MM.1S (cell line): ENCODE results near the gene CGRRF1.

ENCODE experiments used
- DNase-seq: peaks from one replicate; pipeline ENCODE4 v3.0.0-alpha.2; 2015
- H2AFZ ChIP-seq: fragments of 300-600 bp; sonication (generic); 2 replicates; pipeline ENCODE4 v1.6.0; 2016; ENCODE audit warnings: antibody characterized with exemption, low read length
- H3F3A ChIP-seq: fragments of 300-600 bp; sonication (generic); 2 replicates; pipeline ENCODE4 v1.6.1; 2016; ENCODE audit warnings: mild to moderate bottlenecking, antibody characterized with exemption, low read length, moderate library complexity, mixed read lengths; ENCODE audit not compliant: insufficient read depth
- H3K27ac ChIP-seq: fragments of 300-600 bp; sonication (generic); 2 replicates; pipeline ENCODE4 v1.5.1; 2016; ENCODE audit warnings: mild to moderate bottlenecking, low read length
- H3K27me3 ChIP-seq: fragments of 300-600 bp; sonication (generic); replicated peaks from 2 replicates; pipeline ENCODE4 v1.6.0; 2016; ENCODE audit warnings: low read length; ENCODE audit not compliant: insufficient read depth
- H3K36me3 ChIP-seq: fragments of 300-600 bp; sonication (generic); replicated peaks from 2 replicates; pipeline ENCODE4 v1.6.1; 2016; ENCODE audit warnings: mild to moderate bottlenecking, low read length, mixed read lengths; ENCODE audit not compliant: insufficient read depth
- H3K4me1 ChIP-seq: fragments of 300-600 bp; sonication (generic); 2 replicates; pipeline ENCODE4 v1.6.1; 2016; ENCODE audit warnings: low read length, mixed read lengths
- H3K4me2 ChIP-seq: fragments of 300-600 bp; sonication (generic); 2 replicates; pipeline ENCODE4 v1.6.0; 2016; ENCODE audit warnings: low read depth, low read length
- H3K4me3 ChIP-seq: fragments of 300-600 bp; sonication (generic); 2 replicates; pipeline ENCODE4 v1.5.1; 2016; ENCODE audit warnings: low read length, mixed read lengths
- H3K79me2 ChIP-seq: fragments of 300-600 bp; sonication (generic); 2 replicates; pipeline ENCODE4 v1.6.1; 2016; ENCODE audit warnings: mixed run types, low read length, mixed read lengths
- H3K9ac ChIP-seq: fragments of 300-600 bp; sonication (generic); 2 replicates; pipeline ENCODE4 v1.6.1; 2016; ENCODE audit warnings: low read length, mixed read lengths
- H3K9me2 ChIP-seq: fragments of 300-600 bp; sonication (generic); replicated peaks from 2 replicates; pipeline ENCODE4 v1.6.1; 2016; ENCODE audit warnings: mild to moderate bottlenecking, low read length, mixed read lengths; ENCODE audit not compliant: insufficient read depth
- H3K9me3 ChIP-seq: fragments of 300-600 bp; sonication (generic); replicated peaks from 2 replicates; pipeline ENCODE4 v1.6.1; 2016; ENCODE audit warnings: mild to moderate bottlenecking, low read length, mixed read lengths; ENCODE audit not compliant: insufficient read depth
- H4K20me1 ChIP-seq: fragments of 300-600 bp; sonication (generic); 2 replicates; pipeline ENCODE4 v1.6.1; 2016; ENCODE audit warnings: mild to moderate bottlenecking, low read length, moderate library complexity, mixed read lengths; ENCODE audit not compliant: insufficient read depth
- EZH2 ChIP-seq: fragments of 300-600 bp; sonication (generic); optimal IDR thresholded peaks from 2 replicates; pipeline ENCODE3; 2017; ENCODE audit warnings: low read depth, mild to moderate bottlenecking, antibody characterized with exemption, low read length, mixed read lengths
- EZH2phosphoT487 ChIP-seq: fragments of 300-600 bp; sonication (generic); IDR thresholded peaks from 2 replicates; pipeline ENCODE4 v1.6.1; 2018; ENCODE audit warnings: antibody characterized with exemption, low read length
- TF ChIP-seq, protein P1 (sequence below): fragments of 300-600 bp; sonication (generic); IDR thresholded peaks from 2 replicates; pipeline ENCODE4 v1.5.1; 2016; ENCODE audit warnings: antibody characterized with exemption, low read length, mixed read lengths

Gene CGRRF1

DNA sequence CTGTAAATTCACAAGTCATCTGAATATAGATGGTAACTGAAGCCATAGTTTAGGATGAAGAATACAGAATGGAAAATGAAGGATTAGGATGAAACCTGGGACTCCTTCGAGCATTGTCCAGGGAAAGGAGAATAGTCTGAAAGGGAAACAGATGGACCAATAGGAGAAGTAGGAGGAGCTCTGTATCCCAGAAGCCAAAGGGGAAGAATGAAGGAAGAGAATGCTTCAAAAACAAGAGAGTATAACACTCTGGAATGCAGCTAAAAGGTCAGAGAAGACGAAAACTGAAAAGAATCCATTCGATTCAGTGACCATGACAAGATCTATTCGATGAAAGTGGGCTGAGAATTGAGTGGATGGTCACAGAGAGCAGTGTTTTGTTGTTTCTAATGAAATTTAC is 21.9 kb upstream of the CGRRF1 start:
- H3F3A ChIP-seq, result no peaks in the 10 kb centered on the region
- peak overlapping the region; percentile 76; the same call in 1 of the 2 replicates for H3K9ac ChIP-seq
- H3K79me2 ChIP-seq, result peaks cover 48% of the 10 kb centered on the region
- H3K9me3 ChIP-seq, result no peaks in the 10 kb centered on the region
- peak overlapping the region; percentile 49 for H3K4me2 ChIP-seq
- H3K36me3 ChIP-seq, result no peaks in the 10 kb centered on the region
- peak overlapping the region; percentile 76 for H3K4me3 ChIP-seq
- H3K27me3 ChIP-seq, result no peaks in the 10 kb centered on the region
- DNase-seq, result no peak
- no peaks in the 10 kb centered on the region for H4K20me1 ChIP-seq
- H3K27ac ChIP-seq, result no peak overlapping the region
- TF ChIP-seq, protein P1, sequence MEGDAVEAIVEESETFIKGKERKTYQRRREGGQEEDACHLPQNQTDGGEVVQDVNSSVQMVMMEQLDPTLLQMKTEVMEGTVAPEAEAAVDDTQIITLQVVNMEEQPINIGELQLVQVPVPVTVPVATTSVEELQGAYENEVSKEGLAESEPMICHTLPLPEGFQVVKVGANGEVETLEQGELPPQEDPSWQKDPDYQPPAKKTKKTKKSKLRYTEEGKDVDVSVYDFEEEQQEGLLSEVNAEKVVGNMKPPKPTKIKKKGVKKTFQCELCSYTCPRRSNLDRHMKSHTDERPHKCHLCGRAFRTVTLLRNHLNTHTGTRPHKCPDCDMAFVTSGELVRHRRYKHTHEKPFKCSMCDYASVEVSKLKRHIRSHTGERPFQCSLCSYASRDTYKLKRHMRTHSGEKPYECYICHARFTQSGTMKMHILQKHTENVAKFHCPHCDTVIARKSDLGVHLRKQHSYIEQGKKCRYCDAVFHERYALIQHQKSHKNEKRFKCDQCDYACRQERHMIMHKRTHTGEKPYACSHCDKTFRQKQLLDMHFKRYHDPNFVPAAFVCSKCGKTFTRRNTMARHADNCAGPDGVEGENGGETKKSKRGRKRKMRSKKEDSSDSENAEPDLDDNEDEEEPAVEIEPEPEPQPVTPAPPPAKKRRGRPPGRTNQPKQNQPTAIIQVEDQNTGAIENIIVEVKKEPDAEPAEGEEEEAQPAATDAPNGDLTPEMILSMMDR, result no peak
- no peak for TF ChIP-seq EZH2
- no peak for TF ChIP-seq EZH2phosphoT487
- H2AFZ ChIP-seq, result no peak overlapping the region
- H3K4me1 ChIP-seq, result peaks cover 5% of the 10 kb centered on the region; the same call in 1 of the 2 replicates
- H3K9me2 ChIP-seq, result no peaks in the 10 kb centered on the region

DNA sequence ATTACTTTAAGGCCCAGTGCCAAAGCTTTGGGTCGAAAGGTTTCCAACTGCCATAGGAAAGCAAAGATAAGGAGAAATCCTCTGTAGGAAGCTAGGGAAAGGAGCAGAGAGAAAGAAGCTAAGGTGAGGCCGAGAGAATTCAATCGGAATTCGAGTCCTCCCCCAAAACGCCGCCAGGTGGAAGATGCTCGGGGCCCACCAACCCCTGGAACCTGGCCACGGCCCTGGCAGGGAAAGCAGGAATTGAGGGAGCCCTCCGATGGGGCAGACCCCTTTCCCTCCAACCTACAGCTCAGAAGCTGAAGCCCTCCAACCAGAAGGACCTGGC is 21.4 kb upstream of the CGRRF1 start:
- no peaks in the 10 kb centered on the region for H3K9me3 ChIP-seq
- H3K27ac ChIP-seq, result peak overlapping the region; percentile 45; the same call in 1 of the 2 replicates
- H3K4me3 ChIP-seq, result peak overlapping the region; percentile 76
- H3K9ac ChIP-seq, result peak overlapping the region; percentile 76
- no peaks in the 10 kb centered on the region for H3K36me3 ChIP-seq
- no peak for DNase-seq
- TF ChIP-seq EZH2, result no peak
- TF ChIP-seq, protein P1, result 0 out of 2 replicates have a peak, but pooled peaks have one; percentile 6
- H3K4me1 ChIP-seq, result peaks cover 5% of the 10 kb centered on the region; the same call in 1 of the 2 replicates
- H3K79me2 ChIP-seq, result peaks cover 43% of the 10 kb centered on the region
- no peaks in the 10 kb centered on the region for H3F3A ChIP-seq
- no peaks in the 10 kb centered on the region for H3K9me2 ChIP-seq
- H2AFZ ChIP-seq, result peak overlapping the region; percentile 42; the same call in 1 of the 2 replicates
- no peaks in the 10 kb centered on the region for H3K27me3 ChIP-seq
- H4K20me1 ChIP-seq, result no peaks in the 10 kb centered on the region
- H3K4me2 ChIP-seq, result peak overlapping the region; percentile 49; the same call in 1 of the 2 replicates

- no peaks in the 10 kb centered on the region for H3K9me2 ChIP-seq
- DNase-seq, result peak; percentile 76
- peak within 1 kb of the TSS; percentile 76 for H3K4me3 ChIP-seq
- no peaks in the 10 kb centered on the region for H3F3A ChIP-seq
- peak within 1 kb of the TSS; percentile 55; the same call in 1 of the 2 replicates for H3K4me2 ChIP-seq
- H3K9ac ChIP-seq, result peak within 1 kb of the TSS; percentile 76
- TF ChIP-seq EZH2phosphoT487 (no peak), EZH2 (no peak)
- TF ChIP-seq, protein P1, result peak; percentile 10; the same call in 1 of the 2 replicates
- H4K20me1 ChIP-seq, result no peaks in the 10 kb centered on the region
- peaks cover 39% of the 10 kb centered on the region for H3K79me2 ChIP-seq
- no peaks in the 10 kb centered on the region for H3K9me3 ChIP-seq
- H3K4me1 ChIP-seq, result peaks cover 1% of the 10 kb centered on the region; the same call in 1 of the 2 replicates
- H3K27ac ChIP-seq, result peak within 1 kb of the TSS; percentile 45; the same call in 1 of the 2 replicates
- H3K36me3 ChIP-seq, result no peaks in the 10 kb centered on the region
- peak within 1 kb of the TSS; percentile 83 for H2AFZ ChIP-seq
- no peaks in the 10 kb centered on the region for H3K27me3 ChIP-seq
Measured at GRCh38 chr14:54488646-54489317, 20.9 kb upstream of the CGRRF1 start, which contains the start of gene GMFB. GMFB (minus strand) TSS chr14:54488980; CDS start chr14:54488927, 53 bp downstream.
